SK-N-SH (cell line): ENCODE results near the gene SLC16A5. TPM values are rescaled to one million over a fixed set of nuclear protein-coding genes. Genes with fewer than 3 reads are reported as not detected.

Source experiments
- CTCF ChIA-PET: fragments of 300-600, 350-600 bp; formaldehyde crosslinking; extraction: SDS; loops from one replicate; lab custom pipeline; 2021; lab: Yijun Ruan, JAX
- POLR2A ChIA-PET: fragments of 350-600 bp; sonication (Branson Sonifier 250); formaldehyde crosslinking; extraction: SDS; loops from one replicate; lab custom pipeline; 2020; ENCODE audit warnings: antibody characterized with exemption, inconsistent platforms; lab: Yijun Ruan, JAX
- DNase-seq: peaks from one replicate; pipeline ENCODE4 v3.0.0; 2012
- H2AFZ ChIP-seq: fragments of 200-600 bp; sonication (generic); 2 replicates; pipeline ENCODE4 v1.8.1; 2016; ENCODE audit warnings: antibody characterized with exemption, mild to moderate bottlenecking, low read depth
- H3F3A ChIP-seq: fragments of 200-600 bp; sonication (generic); replicated peaks from 2 replicates; pipeline ENCODE3; 2016; ENCODE audit warnings: antibody characterized with exemption, mild to moderate bottlenecking; ENCODE audit not compliant: insufficient read depth
- H3K27ac ChIP-seq, 2 experiments: fragments of 200-500 bp in 1 of 2; fragments of 200-600 bp in 1 of 2; sonication (Bioruptor generic) in 1 of 2; sonication (generic), shearing (Covaris generic) in 1 of 2; 2 replicates each; pipeline versions ENCODE4 v1.5.1 to v1.6.1; 2014 to 2016; ENCODE audit warnings: low read depth in 2 of 2, inconsistent platforms in 1 of 2, low read length in 1 of 2, mild to moderate bottlenecking in 1 of 2, mixed read lengths in 1 of 2
- H3K27me3 ChIP-seq: fragments of 200-600 bp; sonication (generic), shearing (Covaris generic); 2 replicates; pipeline ENCODE4 v1.6.1; 2016; ENCODE audit warnings: mixed run types; ENCODE audit not compliant: insufficient read depth
- H3K36me3 ChIP-seq, 2 experiments: fragments of 200-500 bp in 1 of 2; fragments of 200-600 bp in 1 of 2; sonication (Bioruptor generic) in 1 of 2; sonication (generic) in 1 of 2; replicated peaks in 1 of 2; 2 replicates each; pipeline versions ENCODE3 to v1.5.1; 2014 to 2016; ENCODE audit warnings: low read length in 1 of 2, mild to moderate bottlenecking in 1 of 2; ENCODE audit not compliant: insufficient read depth in 2 of 2, control insufficient read depth in 1 of 2
- H3K4me1 ChIP-seq, 2 experiments: fragments of 200-500 bp in 1 of 2; fragments of 200-600 bp in 1 of 2; sonication (Bioruptor generic) in 1 of 2; sonication (generic), shearing (Covaris generic) in 1 of 2; 2 replicates each; pipeline versions ENCODE4 v1.5.1 to v1.6.1; 2014 to 2016; ENCODE audit warnings: low read depth in 1 of 2, low read length in 1 of 2, mixed run types in 1 of 2; ENCODE audit not compliant: insufficient read depth in 2 of 2, control insufficient read depth in 1 of 2
- H3K4me2 ChIP-seq: fragments of 200-600 bp; sonication (generic), shearing (Covaris generic); 2 replicates; pipeline ENCODE4 v1.6.1; 2017; ENCODE audit warnings: mixed run types
- H3K4me3 ChIP-seq, 2 experiments: fragments of 200-500 bp in 1 of 2; fragments of 200-600 bp in 1 of 2; sonication (Bioruptor generic) in 1 of 2; sonication (generic), shearing (Covaris generic) in 1 of 2; 2 replicates each; pipeline versions ENCODE4 v1.5.1 to v1.8.1; 2014 to 2016; ENCODE audit warnings: low read depth in 2 of 2, inconsistent platforms in 1 of 2, low read length in 1 of 2, mild to moderate bottlenecking in 1 of 2, mixed read lengths in 1 of 2, moderate library complexity in 1 of 2
- H3K79me2 ChIP-seq: fragments of 200-600 bp; sonication (generic); 2 replicates; pipeline ENCODE4 v1.8.1; 2017; ENCODE audit warnings: mild to moderate bottlenecking; ENCODE audit not compliant: insufficient read depth
- H3K9ac ChIP-seq: fragments of 200-600 bp; sonication (generic); 2 replicates; pipeline ENCODE4 v1.6.1; 2017; ENCODE audit warnings: mixed run types
- H3K9me2 ChIP-seq: fragments of 200-600 bp; sonication (generic); 2 replicates; pipeline ENCODE4 v1.6.1; 2017; ENCODE audit warnings: mixed run types
- H3K9me3 ChIP-seq: fragments of 200-600 bp; sonication (generic); 2 replicates; pipeline ENCODE4 v1.6.1; 2017; ENCODE audit warnings: mixed run types, mild to moderate bottlenecking, moderate library complexity
- H4K20me1 ChIP-seq: fragments of 200-600 bp; sonication (generic); 2 replicates; pipeline ENCODE4 v1.6.1; 2017; ENCODE audit warnings: mild to moderate bottlenecking, mixed run types; ENCODE audit not compliant: insufficient read depth
- CHD2 ChIP-seq: fragments of 150-350 bp; IDR thresholded peaks from 2 replicates; pipeline ENCODE4 v1.6.1; 2018; ENCODE audit warnings: low read length; ENCODE audit not compliant: partially characterized antibody
- EP300 ChIP-seq, 2 experiments: IDR thresholded peaks; 2 replicates each; pipeline versions ENCODE4 v1.4.0 to v1.6.1; 2012; ENCODE audit warnings: borderline replicate concordance in 1 of 2, low read depth in 1 of 2, low read length in 1 of 2
- FOXJ3 ChIP-seq: sonication (generic); formaldehyde crosslinking; IDR thresholded peaks from 2 replicates; pipeline ENCODE4 v1.5.1; 2020; ENCODE audit warnings: mild to moderate bottlenecking, missing genetic modification reagents
- FOXM1 ChIP-seq: IDR thresholded peaks from 2 replicates; pipeline ENCODE4 v1.4.0; 2012; ENCODE audit warnings: low read depth, mild to moderate bottlenecking
- NRF1 ChIP-seq: IDR thresholded peaks from 2 replicates; pipeline ENCODE4 v1.6.1; 2012; ENCODE audit warnings: low read depth, mild to moderate bottlenecking, low read length
- RFX5 ChIP-seq: IDR thresholded peaks from 2 replicates; pipeline ENCODE4 v1.6.1; 2012; ENCODE audit warnings: mild to moderate bottlenecking, improper control_type of control experiment, low read length
- TAF1 ChIP-seq: IDR thresholded peaks from 2 replicates; pipeline ENCODE4 v1.6.1; 2012; ENCODE audit warnings: low read depth, mild to moderate bottlenecking, low read length, moderate library complexity, borderline replicate concordance
- TCF12 ChIP-seq: IDR thresholded peaks from 2 replicates; pipeline ENCODE4 v1.4.0; 2012
- WGBS: methylation state at CpG from one replicate; pipeline ENCODE4 v1.1.6; 2017; ENCODE audit warnings: low lambda C conversion rate; 5-methylcytosine and 5-hydroxymethylcytosine counted together
- polyA plus RNA-seq, 3 experiments: library from polyadenylated mRNA; depleted of rRNA; stranded (reverse); fragments of >200 nt; gene quantifications; 2 replicates each; pipeline ENCODE4 v1.2.3, GENCODE V29; 2012
- TF ChIP-seq, protein P1 (sequence below): fragments of 150-350 bp; IDR thresholded peaks from 2 replicates; pipeline ENCODE4 v1.6.1; 2016; ENCODE audit warnings: mild to moderate bottlenecking, low read depth, low read length
- TF ChIP-seq, protein P2 (sequence below): IDR thresholded peaks from 2 replicates; pipeline ENCODE4 v1.6.1; 2012; ENCODE audit warnings: mild to moderate bottlenecking, low read depth, low read length, moderate library complexity

The SLC16A5 gene
- polyA plus RNA-seq, 1 of the 3 experiments (the other 2 are of a cell fraction), result 0.03 TPM

DNA sequence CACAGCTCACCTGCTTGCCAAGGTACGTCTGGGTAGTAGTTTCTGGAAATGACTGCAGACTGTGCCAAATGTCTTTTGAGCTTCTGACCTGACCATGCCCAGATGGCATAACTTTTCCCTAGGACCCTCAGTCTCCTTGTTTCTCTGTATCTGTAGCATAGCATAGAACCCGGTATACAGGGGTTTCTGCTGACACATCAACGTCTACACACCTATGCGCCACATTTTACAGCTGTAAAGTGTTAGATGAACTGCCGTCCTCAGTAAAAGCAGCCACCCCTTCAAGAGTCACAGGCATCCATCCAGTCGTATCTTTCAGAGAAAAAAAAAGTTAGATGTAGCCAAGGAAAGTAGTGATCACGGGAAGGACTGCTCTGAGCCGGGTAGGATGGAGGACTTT lies 23.3 kb upstream of the SLC16A5 start:
- no peaks in the 10 kb centered on the region for H4K20me1 ChIP-seq
- ChIA-PET POLR2A (no interaction called here), CTCF (interaction anchor here (1.0 to 1.5 kb wide), 4 partner anchors 41 to 138 kb away, joined by 4 to 5 read pairs (median 4); no protein-coding TSS in a partner anchor)
- H3K9me3 ChIP-seq, result no peaks in the 10 kb centered on the region
- no peak overlapping the region for H3K4me2 ChIP-seq
- H3K4me3 ChIP-seq, result no peak overlapping the region
- no peak for DNase-seq
- no peak overlapping the region for H3K9ac ChIP-seq
- no peaks in the 10 kb centered on the region for H3K27me3 ChIP-seq
- 92% methylated on average over 8 of the region's 8 CpGs for WGBS
- H3K36me3 ChIP-seq, result peaks cover 23 to 60% of the 10 kb centered on the region in 2 experiments
- H3K79me2 ChIP-seq, result no peaks in the 10 kb centered on the region
- no peaks in the 10 kb centered on the region for H3F3A ChIP-seq
- TF ChIP-seq EP300 (IDR thresholded peaks at IDR 0.05; ENCODE audit: borderline replicate concordance in 1 of 2, low read depth in 1 of 2, low read length in 1 of 2) (no peak), FOXJ3 (CRISPR knock-in tag) (no peak), CHD2 (no peak)
- TF ChIP-seq, protein P1, sequence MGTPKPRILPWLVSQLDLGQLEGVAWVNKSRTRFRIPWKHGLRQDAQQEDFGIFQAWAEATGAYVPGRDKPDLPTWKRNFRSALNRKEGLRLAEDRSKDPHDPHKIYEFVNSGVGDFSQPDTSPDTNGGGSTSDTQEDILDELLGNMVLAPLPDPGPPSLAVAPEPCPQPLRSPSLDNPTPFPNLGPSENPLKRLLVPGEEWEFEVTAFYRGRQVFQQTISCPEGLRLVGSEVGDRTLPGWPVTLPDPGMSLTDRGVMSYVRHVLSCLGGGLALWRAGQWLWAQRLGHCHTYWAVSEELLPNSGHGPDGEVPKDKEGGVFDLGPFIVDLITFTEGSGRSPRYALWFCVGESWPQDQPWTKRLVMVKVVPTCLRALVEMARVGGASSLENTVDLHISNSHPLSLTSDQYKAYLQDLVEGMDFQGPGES, result no peak
- TF ChIP-seq, protein P2, sequence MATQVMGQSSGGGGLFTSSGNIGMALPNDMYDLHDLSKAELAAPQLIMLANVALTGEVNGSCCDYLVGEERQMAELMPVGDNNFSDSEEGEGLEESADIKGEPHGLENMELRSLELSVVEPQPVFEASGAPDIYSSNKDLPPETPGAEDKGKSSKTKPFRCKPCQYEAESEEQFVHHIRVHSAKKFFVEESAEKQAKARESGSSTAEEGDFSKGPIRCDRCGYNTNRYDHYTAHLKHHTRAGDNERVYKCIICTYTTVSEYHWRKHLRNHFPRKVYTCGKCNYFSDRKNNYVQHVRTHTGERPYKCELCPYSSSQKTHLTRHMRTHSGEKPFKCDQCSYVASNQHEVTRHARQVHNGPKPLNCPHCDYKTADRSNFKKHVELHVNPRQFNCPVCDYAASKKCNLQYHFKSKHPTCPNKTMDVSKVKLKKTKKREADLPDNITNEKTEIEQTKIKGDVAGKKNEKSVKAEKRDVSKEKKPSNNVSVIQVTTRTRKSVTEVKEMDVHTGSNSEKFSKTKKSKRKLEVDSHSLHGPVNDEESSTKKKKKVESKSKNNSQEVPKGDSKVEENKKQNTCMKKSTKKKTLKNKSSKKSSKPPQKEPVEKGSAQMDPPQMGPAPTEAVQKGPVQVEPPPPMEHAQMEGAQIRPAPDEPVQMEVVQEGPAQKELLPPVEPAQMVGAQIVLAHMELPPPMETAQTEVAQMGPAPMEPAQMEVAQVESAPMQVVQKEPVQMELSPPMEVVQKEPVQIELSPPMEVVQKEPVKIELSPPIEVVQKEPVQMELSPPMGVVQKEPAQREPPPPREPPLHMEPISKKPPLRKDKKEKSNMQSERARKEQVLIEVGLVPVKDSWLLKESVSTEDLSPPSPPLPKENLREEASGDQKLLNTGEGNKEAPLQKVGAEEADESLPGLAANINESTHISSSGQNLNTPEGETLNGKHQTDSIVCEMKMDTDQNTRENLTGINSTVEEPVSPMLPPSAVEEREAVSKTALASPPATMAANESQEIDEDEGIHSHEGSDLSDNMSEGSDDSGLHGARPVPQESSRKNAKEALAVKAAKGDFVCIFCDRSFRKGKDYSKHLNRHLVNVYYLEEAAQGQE, result no peak
- no peak overlapping the region for H3K27ac ChIP-seq
- H3K9me2 ChIP-seq, result no peaks in the 10 kb centered on the region
- no peak overlapping the region for H2AFZ ChIP-seq
- H3K4me1 ChIP-seq, result no peaks in the 10 kb centered on the region

DNA sequence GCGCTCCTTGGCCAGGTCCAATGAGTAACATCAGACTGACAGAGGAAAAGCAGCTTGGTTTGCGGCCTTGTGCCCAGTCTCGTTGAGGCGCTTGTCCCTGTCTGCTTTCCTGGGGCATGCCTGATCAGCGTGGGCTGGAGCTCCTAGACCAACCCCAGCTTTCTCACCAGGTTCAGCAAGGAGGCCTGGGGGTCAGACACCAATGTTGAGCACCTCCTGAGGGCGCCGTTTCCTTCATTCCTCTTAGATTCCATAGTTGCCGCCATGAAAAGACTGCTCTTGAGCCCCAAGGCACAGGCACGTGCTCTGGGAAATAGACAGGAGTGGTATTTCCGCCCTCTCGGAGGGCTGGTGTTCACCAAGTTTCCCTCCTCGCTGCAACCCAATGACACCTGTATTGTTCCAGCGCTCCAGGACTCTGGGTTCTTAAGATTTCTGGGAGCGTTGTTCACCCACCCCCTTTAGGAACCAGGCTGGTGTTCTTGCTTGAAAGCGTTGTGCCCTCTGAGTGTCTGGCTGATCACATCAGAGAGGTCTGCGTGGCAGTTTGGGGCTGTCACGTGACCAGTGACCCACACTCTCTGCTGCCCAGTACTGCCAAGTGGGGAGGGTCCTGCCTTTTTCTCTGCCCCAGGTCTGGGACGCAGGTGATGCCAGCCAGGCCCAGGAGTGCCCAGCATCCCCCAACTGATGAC lies 22.7 kb upstream of the SLC16A5 start:
- TF ChIP-seq TAF1, result no peak
- no peak for TF ChIP-seq FOXM1
- TF ChIP-seq NRF1, result no peak
- TF ChIP-seq TCF12, result no peak
- TF ChIP-seq RFX5, result no peak
- TF ChIP-seq, all 33 proteins: peak for 0
- Histone ChIP-seq H3K27ac (no peak overlapping the region), H3K4me1 (no peaks in the 10 kb centered on the region; a peak in 1 of 4 replicates), H3K9me3 (no peaks in the 10 kb centered on the region), H3K4me3 (no peak overlapping the region), H3K27me3 (no peaks in the 10 kb centered on the region), H2AFZ (no peak overlapping the region), H3K9ac (no peak overlapping the region), H3F3A (no peaks in the 10 kb centered on the region), H3K4me2 (no peak overlapping the region), H3K79me2 (no peaks in the 10 kb centered on the region), H3K36me3 (peaks cover 19 to 55% of the 10 kb centered on the region in 2 experiments), H3K9me2 (no peaks in the 10 kb centered on the region), H4K20me1 (no peaks in the 10 kb centered on the region)
- POLR2A ChIA-PET, result no interaction called here
- DNase-seq, result no peak
- WGBS, result 93% methylated on average over 18 of the region's 18 CpGs
- CTCF ChIA-PET, result interaction anchor here (1.0 to 1.5 kb wide), 4 partner anchors 40 to 137 kb away, joined by 4 to 5 read pairs (median 4); no protein-coding TSS in a partner anchor
